Measurements from ENCODE around the gene WDR19. TPM values are rescaled to one million over a fixed set of nuclear protein-coding genes. Genes with fewer than 3 reads are reported as not detected.

Gene WDR19
- total RNA-seq, 1 experiment from 2014 or later = 16.0 TPM

- Histone ChIP-seq H3K4me3 (ENCODE audit: low read depth in 2 of 2, low read length in 2 of 2) (no peak overlapping the region), H3K36me3 (ENCODE audit: control insufficient read depth, insufficient read depth, low read length) (no peaks in the 10 kb centered on the region), H3K27ac (ENCODE audit: low read length) (no peak overlapping the region), H3K4me1 (ENCODE audit: control insufficient read depth, insufficient read depth, low read length) (no peaks in the 10 kb centered on the region), H3K9me3 (ENCODE audit: control insufficient read depth, insufficient read depth, low read depth, low read length) (no peaks in the 10 kb centered on the region), H3K27me3 (ENCODE audit: control insufficient read depth, insufficient read depth, low read length) (no peaks in the 10 kb centered on the region)
- in situ Hi-C loops (cut with HindIII; ENCODE audit: low pct_unique_long_range_greater_than_20kb, low sequenced_read_pairs) = no loop called here
- TF ChIP-seq TCF7L2 (IDR thresholded peaks at IDR 0.05; ENCODE audit: low read depth, low read length) (no peak), SIN3A (IDR thresholded peaks at IDR 0.05; ENCODE audit: borderline replicate concordance, insufficient read depth, low read depth, low read length) (no peak), REST (IDR thresholded peaks at IDR 0.05; ENCODE audit: insufficient read depth in 1 of 2, low read depth in 2 of 2, low read length in 1 of 2) (no peak), POLR2AphosphoS5 (IDR thresholded peaks at IDR 0.05; ENCODE audit: low read depth, low read length) (no peak), CTCF (IDR thresholded peaks at IDR 0.05) (no peak)
- DNase-seq (ENCODE audit: low read depth, low spot score) = no peak
- POLR2A ChIA-PET = no interaction called here
- BruUV-seq (replicated peaks) = no TSS peak
- intact Hi-C loops (cut with micrococcal nuclease; ENCODE audit: unreplicated experiment) = no loop called here
- CTCF ChIA-PET = interaction anchor here (0.6 kb wide), 1 partner anchor 20 kb away, joined by 5 read pairs; no protein-coding TSS in a partner anchor
- no peak for ATAC-seq
These were observed 51.5 kb downstream of the WDR19 start for GRCh38 chr4:39233783-39234182.

- in situ Hi-C loops (cut with HindIII; ENCODE audit: low pct_unique_long_range_greater_than_20kb, low sequenced_read_pairs) (no loop called here), intact Hi-C loops (cut with micrococcal nuclease; ENCODE audit: unreplicated experiment) (no loop called here)
- CTCF ChIA-PET = no interaction called here
- Histone ChIP-seq H3K9me3 (ENCODE audit: control insufficient read depth, insufficient read depth, low read depth, low read length) (no peaks in the 10 kb centered on the region), H3K36me3 (ENCODE audit: control insufficient read depth, insufficient read depth, low read length) (no peaks in the 10 kb centered on the region), H3K4me1 (ENCODE audit: control insufficient read depth, insufficient read depth, low read length) (no peaks in the 10 kb centered on the region), H3K27me3 (ENCODE audit: control insufficient read depth, insufficient read depth, low read length) (no peaks in the 10 kb centered on the region), H3K4me3 (ENCODE audit: low read depth in 2 of 2, low read length in 2 of 2) (no peak overlapping the region), H3K27ac (ENCODE audit: low read length) (no peak overlapping the region)
- no TSS peak for BruUV-seq (replicated peaks)
- DNase-seq (ENCODE audit: low read depth, low spot score) (no peak), ATAC-seq (no peak)
- TF ChIP-seq SIN3A (IDR thresholded peaks at IDR 0.05; ENCODE audit: borderline replicate concordance, insufficient read depth, low read depth, low read length) (no peak), REST (IDR thresholded peaks at IDR 0.05; ENCODE audit: insufficient read depth in 1 of 2, low read depth in 2 of 2, low read length in 1 of 2) (no peak), CTCF (IDR thresholded peaks at IDR 0.05) (no peak), POLR2AphosphoS5 (IDR thresholded peaks at IDR 0.05; ENCODE audit: low read depth, low read length) (no peak), TCF7L2 (IDR thresholded peaks at IDR 0.05; ENCODE audit: low read depth, low read length) (no peak)
- POLR2A ChIA-PET = no interaction called here
These were observed 52.7 kb downstream of the WDR19 start for GRCh38 chr4:39235021-39235420.
